H54 (cell line): ENCODE results near the gene BSND.

Experiments
- DNase-seq: peaks from one replicate; pipeline ENCODE4 v3.0.0; 2011; ENCODE audit warnings: low spot score, mixed read lengths; ENCODE audit not compliant: insufficient read length
- FAIRE-seq: peaks from 3 replicates; lab custom pipeline; 2011; peaks lifted over from hg19 to GRCh38; lab: Jason Lieb, UNC
- POLR2A ChIP-seq: IDR thresholded peaks from 2 replicates; pipeline ENCODE4 v1.6.1; 2011; ENCODE audit warnings: low read depth, mild to moderate bottlenecking, low read length

BSND gene

DNA sequence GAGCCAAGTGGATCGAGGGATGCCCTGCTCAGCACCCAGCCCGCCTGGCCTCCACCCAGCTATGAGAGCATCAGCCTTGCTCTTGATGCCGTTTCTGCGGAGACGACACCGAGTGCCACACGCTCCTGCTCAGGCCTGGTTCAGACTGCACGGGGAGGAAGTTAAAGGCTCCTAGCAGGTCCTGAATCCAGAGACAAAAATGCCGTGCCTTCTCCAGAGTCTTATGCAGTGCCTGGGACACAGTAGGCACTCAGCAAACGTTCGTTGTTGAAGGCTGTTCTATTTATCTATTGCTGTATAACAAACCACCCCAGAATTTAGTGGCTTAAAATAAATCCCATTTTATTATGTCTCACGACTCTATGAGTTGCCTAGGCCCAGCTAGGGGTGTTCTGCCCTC is 6.8 kb upstream of the BSND start:
- FAIRE-seq, result no peak
- TF ChIP-seq POLR2A, result no peak
- DNase-seq, result no peak

DNA sequence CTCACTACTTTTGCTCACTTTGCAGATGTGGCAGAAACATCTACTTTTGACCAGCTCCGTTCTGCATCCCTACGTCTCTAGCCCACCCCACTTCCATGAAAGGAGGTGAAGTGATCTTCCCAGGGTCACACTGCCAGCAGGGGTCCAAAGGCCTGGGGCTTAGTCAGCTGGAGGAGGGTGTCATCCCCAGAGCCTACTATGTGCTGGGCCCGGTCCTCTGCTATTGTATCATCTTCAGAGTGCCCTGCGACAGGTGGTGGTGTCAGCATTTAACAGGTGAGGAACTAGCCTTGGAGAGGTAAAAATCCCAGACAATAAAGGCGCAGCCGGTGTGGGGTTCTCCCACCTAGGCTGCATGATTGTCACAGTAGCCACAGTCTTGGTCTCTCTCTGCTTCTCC is 5.6 kb upstream of the BSND start:
- no peak for TF ChIP-seq POLR2A
- no peak for FAIRE-seq

DNA sequence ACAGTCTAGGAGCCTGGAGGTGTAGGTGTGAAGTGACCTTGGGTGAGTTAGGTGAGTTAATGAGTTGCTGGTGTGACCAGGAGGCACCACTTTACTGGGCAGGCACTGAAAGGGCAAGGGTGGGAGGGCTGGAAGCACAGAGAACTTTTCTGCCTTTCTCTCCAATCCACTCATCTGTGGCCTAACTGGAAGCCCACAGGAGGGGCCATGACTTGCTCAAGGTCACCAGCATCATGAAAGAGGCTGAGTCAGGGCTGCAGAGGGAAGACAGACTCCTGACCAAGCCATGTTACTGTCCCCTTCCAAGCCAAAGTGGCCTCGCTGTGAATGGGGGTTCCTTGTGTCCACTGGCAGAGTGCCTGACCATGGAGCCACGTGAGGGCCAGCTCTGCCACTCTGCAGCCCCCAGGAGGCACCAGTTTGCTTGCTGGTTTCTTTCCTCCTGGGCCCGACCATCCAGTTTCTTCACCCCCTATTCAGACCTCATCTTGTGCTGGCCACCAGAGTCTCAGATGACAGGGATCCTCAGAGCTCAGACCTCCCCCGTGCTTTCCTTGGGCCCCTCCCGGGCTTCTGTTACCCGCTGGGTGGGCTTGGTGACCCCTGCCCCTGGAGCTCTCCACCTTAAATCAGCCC is 4.3 kb upstream of the BSND start:
- no peak for TF ChIP-seq POLR2A
- no peak for DNase-seq
- FAIRE-seq, result no peak

More for the DNA sequence above, 5.6 kb upstream of the BSND start:
- DNase-seq, result no peak

DNA sequence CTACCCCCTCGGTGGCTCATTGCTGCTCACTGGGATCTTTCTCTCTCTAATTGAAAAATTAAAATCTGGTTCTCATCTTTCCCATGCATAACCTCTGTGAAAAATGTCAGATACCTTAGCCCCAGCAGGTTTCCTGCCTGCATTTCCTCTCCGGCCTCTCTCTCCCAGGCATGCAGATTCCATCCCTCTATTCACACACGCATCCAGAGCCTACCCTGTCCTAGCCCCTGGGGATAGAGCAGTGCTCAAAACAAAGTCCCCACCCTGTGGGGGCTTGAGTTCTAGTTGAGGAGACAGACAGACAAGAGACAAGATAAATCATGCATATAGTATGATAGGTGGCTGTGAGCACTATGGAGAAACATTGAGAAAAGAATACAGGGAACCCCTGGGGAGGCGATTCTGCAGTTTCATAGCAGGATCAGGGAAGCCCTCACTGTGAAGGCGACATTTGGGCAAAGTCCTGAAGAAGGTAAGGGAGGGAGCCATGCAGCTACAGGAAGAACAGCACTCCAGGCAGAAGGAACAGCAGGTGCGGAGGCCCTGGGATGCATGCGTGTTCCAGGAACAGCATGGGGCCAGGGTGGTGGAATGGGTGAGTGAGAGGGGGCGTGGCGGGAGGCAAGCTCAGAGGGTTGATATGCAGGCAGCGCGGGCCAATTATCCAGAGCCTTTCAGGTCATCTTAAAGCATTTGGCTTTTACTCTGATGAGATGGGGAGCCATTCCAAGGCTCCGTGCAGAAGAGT is 3.5 kb upstream of the BSND start:
- FAIRE-seq (no peak), DNase-seq (no peak)
- TF ChIP-seq POLR2A, result no peak

DNA sequence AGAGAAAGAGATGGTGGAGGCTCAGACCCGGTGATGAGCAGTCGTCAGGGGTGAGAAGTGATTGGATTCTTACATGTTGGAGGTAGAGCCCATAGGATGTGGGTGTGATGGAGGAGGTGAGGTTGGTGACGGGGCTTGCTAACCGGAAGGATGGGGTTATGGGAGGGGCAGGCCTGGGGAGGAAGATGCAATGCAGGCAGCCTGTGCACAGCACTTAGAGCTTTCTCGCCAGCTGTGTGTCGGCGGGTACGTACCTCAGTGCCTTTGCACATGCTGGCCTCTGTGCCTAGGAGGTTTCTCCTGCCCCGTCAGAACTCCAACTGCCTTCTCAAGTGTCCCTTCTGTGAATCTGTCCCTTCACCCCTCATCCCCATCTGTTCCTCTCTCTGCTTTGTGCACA is 2.9 kb upstream of the BSND start:
- TF ChIP-seq POLR2A, result no peak
- DNase-seq (no peak), FAIRE-seq (no peak)

DNA sequence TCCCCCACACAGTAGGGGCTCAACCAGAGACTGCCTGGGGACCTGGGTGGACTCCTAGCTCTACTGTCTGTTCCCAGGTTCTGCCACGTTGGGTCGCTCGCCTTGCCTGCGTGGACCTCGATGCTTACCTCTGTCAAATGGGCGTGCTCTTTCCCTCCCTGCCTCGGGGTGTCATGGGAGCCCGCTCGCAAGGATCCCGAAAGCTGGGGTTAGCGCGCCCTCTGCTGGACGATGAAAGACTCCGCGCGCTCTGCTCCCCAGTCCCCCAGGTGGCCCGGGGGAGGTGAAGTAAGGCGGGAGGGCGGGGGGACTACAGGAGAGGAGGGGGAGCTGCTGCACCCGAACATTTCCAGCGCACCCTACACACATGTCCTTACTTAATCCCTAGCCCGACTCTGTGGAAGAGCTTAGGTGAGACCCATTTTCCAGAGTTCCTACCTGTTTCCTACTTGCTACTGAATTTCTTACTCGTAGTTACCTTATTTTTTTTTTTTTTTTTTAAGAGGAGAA is 2.3 kb upstream of the BSND start:
- DNase-seq (peak; percentile 92), FAIRE-seq (no peak)
- TF ChIP-seq POLR2A, result no peak

DNA sequence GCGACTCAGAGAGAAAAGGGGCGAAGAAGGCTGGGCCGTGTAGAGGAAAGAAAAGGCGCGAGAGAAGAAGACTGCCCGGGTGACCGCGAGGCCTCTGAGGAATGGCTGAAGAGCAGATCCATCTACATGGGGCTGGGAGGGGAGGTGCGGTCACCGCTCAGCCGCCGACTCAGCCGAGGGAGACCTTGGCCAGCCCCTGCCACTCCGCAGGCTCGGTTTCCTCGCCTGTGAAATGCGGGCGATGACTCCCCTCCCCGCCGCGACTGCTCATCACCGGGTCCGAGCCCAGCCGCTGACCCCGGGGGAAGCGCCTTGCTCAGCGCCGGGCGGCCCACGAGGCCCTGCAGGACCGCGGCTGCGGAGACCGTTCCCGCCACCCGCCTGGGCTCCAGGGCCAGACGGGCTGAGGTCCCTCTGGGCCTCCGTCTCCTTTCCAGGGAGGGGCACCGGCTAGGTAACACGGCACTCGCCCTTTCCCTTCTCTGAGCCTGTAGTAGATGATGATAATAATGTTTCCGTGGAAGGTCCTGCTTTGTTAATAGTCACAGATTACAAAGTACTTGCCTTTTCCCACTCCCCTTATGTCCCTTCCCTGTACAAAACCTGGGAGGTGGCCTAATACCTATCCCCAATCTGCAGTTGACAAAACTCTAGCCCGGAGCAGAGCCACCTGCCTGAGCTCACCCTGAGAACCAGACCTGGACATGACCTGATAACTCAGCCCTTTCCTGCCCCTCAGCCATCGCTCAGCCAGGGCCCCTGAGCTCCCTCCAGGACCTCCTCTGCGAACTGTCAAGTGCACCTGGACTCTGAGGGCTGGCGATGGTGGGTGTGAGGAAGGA is 1.6 kb upstream of the BSND start:
- TF ChIP-seq POLR2A, result no peak
- FAIRE-seq (no peak), DNase-seq (no peak)

DNA sequence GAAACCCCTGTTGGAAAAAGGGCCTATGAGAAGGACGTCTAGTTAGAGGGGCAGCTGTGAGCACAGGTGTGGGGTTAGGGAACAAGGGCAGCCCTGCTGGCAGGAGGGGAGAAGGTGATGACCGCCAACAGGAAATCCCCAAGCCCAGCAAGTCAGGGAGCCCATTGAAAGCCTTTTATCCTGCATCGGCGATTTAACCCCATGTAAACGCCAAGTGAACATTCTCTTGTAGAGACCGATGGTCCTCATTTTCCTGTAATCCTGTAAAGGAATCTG is 1.1 kb upstream of the BSND start:
- DNase-seq, result no peak
- no peak for FAIRE-seq

DNA sequence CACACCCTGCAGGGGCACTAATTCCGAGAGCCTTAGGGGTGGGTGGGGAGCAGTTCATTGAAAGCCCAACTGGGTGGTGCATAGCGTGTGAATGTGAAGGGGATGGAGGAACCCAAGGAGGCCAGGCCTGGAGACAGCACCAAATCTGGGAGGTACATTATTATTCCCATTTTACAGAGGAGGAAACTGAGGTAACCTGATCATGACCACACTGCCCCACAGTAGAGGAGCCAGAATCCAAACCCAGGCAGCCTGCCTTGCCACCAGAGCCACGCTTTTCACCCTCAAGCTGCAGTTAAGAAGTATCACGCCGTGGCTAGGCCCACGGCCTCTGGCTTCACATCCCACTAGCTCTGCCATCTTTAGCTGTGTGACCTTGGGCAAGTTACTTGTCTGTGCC is 633 bp upstream of the BSND start:
- FAIRE-seq (no peak), DNase-seq (no peak)
- no peak for TF ChIP-seq POLR2A

More for the DNA sequence above, 1.1 kb upstream of the BSND start:
- TF ChIP-seq POLR2A, result no peak

DNA sequence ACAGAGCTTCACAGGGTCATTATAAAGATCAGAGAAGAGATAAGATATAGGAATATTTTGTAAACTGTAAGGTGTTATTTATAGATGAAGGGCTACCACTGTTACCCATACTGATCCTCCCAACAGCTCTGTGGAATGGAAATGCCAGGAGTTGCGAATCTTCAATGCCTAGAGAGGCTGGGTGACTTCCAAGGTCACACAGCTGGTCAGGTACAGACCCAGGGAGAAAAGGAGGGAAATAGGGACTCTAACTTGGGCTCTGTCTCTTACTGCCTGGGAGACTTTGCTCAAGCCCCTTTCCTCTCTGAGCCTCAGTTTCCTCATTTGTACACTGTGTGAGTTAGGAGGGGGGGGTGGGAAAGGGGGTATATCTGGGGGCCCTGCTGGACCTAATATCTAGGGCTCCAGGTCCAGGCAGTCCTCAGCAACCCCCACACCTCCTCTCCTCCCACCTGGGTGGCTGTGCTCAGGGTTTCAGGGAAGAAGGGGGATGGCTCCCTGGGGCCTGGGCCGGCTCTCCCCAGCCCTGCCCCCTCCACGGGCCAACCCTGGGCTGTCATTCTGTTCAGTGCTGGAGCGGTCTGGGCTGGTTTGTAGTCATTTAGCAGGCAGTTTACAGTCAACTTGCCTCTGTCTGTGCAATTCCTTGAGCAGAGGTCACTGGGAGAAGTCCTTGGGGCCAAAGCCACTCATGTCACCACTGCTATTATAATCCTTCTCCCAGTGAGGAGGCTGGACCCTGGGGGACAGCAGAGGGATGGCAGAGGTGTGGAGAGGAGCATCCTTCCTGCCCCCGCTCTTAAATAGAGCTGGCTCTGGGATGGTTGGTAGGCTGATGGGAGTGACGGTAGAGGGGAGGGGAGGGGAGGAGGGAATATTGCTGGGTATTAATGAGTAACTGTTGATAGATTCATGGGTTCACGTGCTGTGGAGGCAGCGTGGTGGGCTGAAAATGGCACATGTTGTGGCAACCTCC is 1.7 kb downstream of the BSND start:
- FAIRE-seq, result no peak
- DNase-seq, result no peak
- TF ChIP-seq POLR2A, result no peak

DNA sequence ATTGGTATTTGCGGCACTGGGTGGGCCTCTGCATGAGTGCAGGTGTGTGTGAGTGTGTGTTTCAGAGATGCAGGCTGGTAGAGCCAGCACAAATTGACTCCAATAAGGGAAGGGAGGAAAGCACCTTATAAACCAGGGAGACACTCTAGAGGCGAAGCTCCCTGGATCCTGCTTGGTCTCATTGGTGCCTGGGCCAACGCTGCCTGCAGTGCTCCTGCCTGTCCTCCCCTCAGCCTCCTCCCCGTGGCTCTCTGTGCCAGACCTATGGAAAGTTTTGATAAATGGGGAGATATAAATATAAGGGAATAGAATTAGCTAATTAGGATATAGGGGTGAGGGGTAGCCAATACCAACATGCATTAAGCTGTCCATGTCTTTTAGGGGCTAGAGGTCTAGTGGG is 2.6 kb downstream of the BSND start:
- DNase-seq (no peak), FAIRE-seq (no peak)
- no peak for TF ChIP-seq POLR2A

DNA sequence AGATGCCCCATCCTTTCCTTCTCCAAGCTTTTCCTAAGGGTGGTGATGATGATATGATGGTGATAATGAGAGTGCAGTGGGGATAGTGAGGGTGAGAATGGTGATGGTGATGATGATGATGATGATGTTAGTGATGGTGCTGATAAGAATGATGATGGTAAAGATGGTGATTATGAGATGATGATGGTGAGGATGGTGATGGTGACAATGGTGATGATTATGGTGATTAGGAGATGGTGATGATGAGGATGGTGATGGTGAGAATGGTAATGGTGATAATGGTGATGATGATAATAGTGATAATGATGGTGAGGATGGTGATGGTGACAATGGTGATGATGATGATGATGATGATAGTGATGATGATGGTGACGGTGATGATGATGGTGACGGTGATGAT is 4.0 kb downstream of the BSND start:
- DNase-seq (no peak), FAIRE-seq (no peak)
- TF ChIP-seq POLR2A, result no peak
